Lung (tissue), 12 donors: ENCODE results near the gene C3orf52. TPM values are rescaled to one million over a fixed set of nuclear protein-coding genes. Genes with fewer than 3 reads are reported as not detected.

Experiments used
- ATAC-seq: fragments of 200-7000 bp; cut with Tn5 transposase; one replicate; pipeline ENCODE4 v1.9.1; 2020; ENCODE audit warnings: moderate number of reproducible peaks; ENCODE audit not compliant: insufficient read depth, low FRiP score
- DNase-seq, 3 donors: peaks; one replicate each; pipeline ENCODE4 v3.0.0-alpha.2; 2013 to 2017
- H3K27ac ChIP-seq, 2 donors: one replicate each; pipeline ENCODE4 v1.5.1; 2013; ENCODE audit warnings: mild to moderate bottlenecking in 2 of 2, moderate library complexity in 2 of 2, control low read depth in 1 of 2, inconsistent platforms in 1 of 2, low read depth in 1 of 2, low read length in 1 of 2
- H3K27me3 ChIP-seq, 3 donors: one replicate each; pipeline ENCODE4 v1.5.1; 2013; ENCODE audit warnings: low read length in 2 of 3; ENCODE audit not compliant: control insufficient read depth in 3 of 3, insufficient read depth in 3 of 3
- H3K36me3 ChIP-seq, 4 donors: one replicate each; pipeline ENCODE4 v1.5.1; 2013; ENCODE audit warnings: low read length in 4 of 4, mild to moderate bottlenecking in 1 of 4, moderate library complexity in 1 of 4; ENCODE audit not compliant: control insufficient read depth in 4 of 4, insufficient read depth in 4 of 4
- H3K4me1 ChIP-seq, 5 donors: one replicate each; pipeline ENCODE4 v1.5.1; 2013; ENCODE audit warnings: low read length in 5 of 5, mild to moderate bottlenecking in 2 of 5, moderate library complexity in 1 of 5; ENCODE audit not compliant: control insufficient read depth in 5 of 5, insufficient read depth in 5 of 5
- H3K4me3 ChIP-seq: one replicate; pipeline ENCODE4 v1.5.1; 2013; ENCODE audit warnings: mild to moderate bottlenecking, control low read depth, moderate library complexity
- H3K9ac ChIP-seq, 2 donors: one replicate each; pipeline ENCODE4 v1.5.1; 2013; ENCODE audit warnings: low read length in 2 of 2, control low read depth in 1 of 2; ENCODE audit not compliant: insufficient read depth in 1 of 2
- H3K9me3 ChIP-seq, 4 donors: one replicate each; pipeline ENCODE4 v1.5.1; 2013; ENCODE audit warnings: low read length in 3 of 4, mild to moderate bottlenecking in 1 of 4, moderate library complexity in 1 of 4; ENCODE audit not compliant: control insufficient read depth in 4 of 4, insufficient read depth in 3 of 4
- CTCF ChIP-seq: IDR thresholded peaks from 2 replicates; pipeline ENCODE4 v1.5.1; 2012; ENCODE audit warnings: mild to moderate bottlenecking; ENCODE audit errors: control extremely low read depth, extremely low read depth
- WGBS, 2 donors: extraction: QIAGEN DNeasy Blood & Tissue Kit; methylation state at CpG; one replicate each; pipeline ENCODE4 v1.1.7; 2013; 5-methylcytosine and 5-hydroxymethylcytosine counted together
- polyA plus RNA-seq, 2 donors: library from polyadenylated mRNA; stranded (reverse); fragments of 200-250 nt; gene quantifications; one replicate each; pipeline ENCODE4 v1.2.1, GENCODE V29; 2013
- total RNA-seq, 2 donors: library from RNA; depleted of rRNA in 1 of 2; stranded (reverse); fragments of >200 nt in 1 of 2; gene quantifications; one replicate each; pipeline ENCODE4 v1.2.1, GENCODE V29; 2014 to 2021
- donor health status: control.
- donor health status: control.
- donor health status: Bipolar disorder and iron deficiency.
- donor health status: healthy.
- donor health status: DM: yes; HTN: yes; CAD: no.

Gene C3orf52
- total and polyA plus RNA-seq, 4 donors: 6.5 to 22.4 (median 14.5) TPM

GRCh38 chr3:112122870-112123269 is 36.7 kb downstream of the C3orf52 start:
- H3K27me3 ChIP-seq: no peaks in the 10 kb centered on the region
- no peak for TF ChIP-seq CTCF
- no peak overlapping the region for H3K27ac ChIP-seq
- no peak for DNase-seq
- ATAC-seq: no peak
- H3K9me3 ChIP-seq: no peaks in the 10 kb centered on the region
- no peak overlapping the region for H3K4me3 ChIP-seq
- peaks cover 0 to under 1% (median 0%) of the 10 kb centered on the region in 4 donors for H3K36me3 ChIP-seq
- H3K4me1 ChIP-seq: peaks cover 0 to 5% (median 0%) of the 10 kb centered on the region in 5 donors
- no peak overlapping the region for H3K9ac ChIP-seq

GRCh38 chr3:112123548-112123947 is 37.4 kb downstream of the C3orf52 start:
- TF ChIP-seq CTCF: no peak
- no peak overlapping the region for H3K4me3 ChIP-seq
- H3K27me3 ChIP-seq: no peaks in the 10 kb centered on the region
- WGBS, 2 donors: 90 to 92% methylated on average over 2 of the region's 2 CpGs
- peaks cover 0 to 1% (median 0%) of the 10 kb centered on the region in 4 donors for H3K36me3 ChIP-seq
- DNase-seq: no peak
- ATAC-seq: no peak
- H3K4me1 ChIP-seq: peaks cover 0 to 5% (median 0%) of the 10 kb centered on the region in 5 donors
- H3K9ac ChIP-seq: no peak overlapping the region
- H3K9me3 ChIP-seq: no peaks in the 10 kb centered on the region
- H3K27ac ChIP-seq: no peak overlapping the region

- no peak for ATAC-seq
- WGBS, 2 donors: 76 to 80% methylated on average over 5 of the region's 5 CpGs
- Histone ChIP-seq H3K9me3 (no peaks in the 10 kb centered on the region), H3K36me3 (peaks cover 0 to 1% (median 0%) of the 10 kb centered on the region in 4 donors), H3K9ac (no peak overlapping the region), H3K4me3 (no peak overlapping the region), H3K27ac (no peak overlapping the region), H3K27me3 (no peaks in the 10 kb centered on the region), H3K4me1 (peaks cover 0 to 5% (median 0%) of the 10 kb centered on the region in 5 donors)
- no peak for DNase-seq
- no peak for TF ChIP-seq CTCF
Measured at GRCh38 chr3:112124907-112125607, 38.9 kb downstream of the C3orf52 start.
